Panc1 (cell line): Measurements from ENCODE around the gene UTS2R. TPM values are rescaled to one million over a fixed set of nuclear protein-coding genes. Genes with fewer than 3 reads are reported as not detected.

Source experiments
- ATAC-seq: fragments of 200-7000 bp; cut with Tn5 transposase; 2 replicates; pipeline ENCODE4 v1.9.1; 2020; ENCODE audit warnings: mild to moderate bottlenecking, moderate library complexity
- BruUV-seq: library from RNA; stranded (reverse); fragments of 400-500 nt; replicated peaks from 2 replicates; lab custom pipeline; 2021; lab: Mats Ljungman, UMichigan
- CTCF ChIA-PET: fragments of 300-600 bp; sonication (Branson Sonifier 250); formaldehyde crosslinking; loops from one replicate; lab custom pipeline; 2022; ENCODE audit warnings: antibody characterized with exemption; lab: Charles Lee
- POLR2A ChIA-PET: fragments of 300-600 bp; sonication (Branson Sonifier 250); formaldehyde crosslinking; loops from one replicate; lab custom pipeline; 2022; ENCODE audit warnings: antibody characterized with exemption; lab: Charles Lee
- DNase-seq: peaks from one replicate; pipeline ENCODE4 v3.0.0-alpha.2; 2010; ENCODE audit warnings: low read depth, low spot score
- H3K27ac ChIP-seq: 2 replicates; pipeline ENCODE4 v1.5.1; 2011; ENCODE audit warnings: mild to moderate bottlenecking, low read length, inconsistent platforms
- H3K27me3 ChIP-seq: fragments of 200-500 bp; sonication (Bioruptor generic); 2 replicates; pipeline ENCODE4 v1.6.0; 2014; ENCODE audit warnings: low read length, inconsistent platforms; ENCODE audit not compliant: control insufficient read depth, insufficient read depth
- H3K36me3 ChIP-seq: fragments of 200-500 bp; sonication (Bioruptor generic); 2 replicates; pipeline ENCODE4 v1.5.1; 2014; ENCODE audit warnings: inconsistent platforms, mild to moderate bottlenecking, low read length, moderate library complexity; ENCODE audit not compliant: control insufficient read depth, insufficient read depth
- H3K4me1 ChIP-seq: 2 replicates; pipeline ENCODE4 v1.5.1; 2011; ENCODE audit warnings: inconsistent platforms, mild to moderate bottlenecking, low read length, moderate library complexity; ENCODE audit not compliant: control insufficient read depth, insufficient read depth
- H3K4me3 ChIP-seq, 2 experiments: 2 replicates each; pipeline ENCODE4 v1.5.1; 2011 to 2012; ENCODE audit warnings: low read depth in 2 of 2, low read length in 2 of 2, mild to moderate bottlenecking in 2 of 2, inconsistent platforms in 1 of 2, moderate library complexity in 1 of 2
- H3K9me3 ChIP-seq: fragments of 200-500 bp; sonication (Bioruptor generic); 2 replicates; pipeline ENCODE4 v1.5.1; 2014; ENCODE audit warnings: low read depth, mild to moderate bottlenecking, inconsistent platforms, low read length, moderate library complexity; ENCODE audit not compliant: control insufficient read depth, insufficient read depth
- POLR2AphosphoS5 ChIP-seq: IDR thresholded peaks from 2 replicates; pipeline ENCODE4 v1.6.1; 2012; ENCODE audit warnings: mild to moderate bottlenecking, low read depth, low read length, moderate library complexity
- SIN3A ChIP-seq: IDR thresholded peaks from 2 replicates; pipeline ENCODE4 v1.6.1; 2012; ENCODE audit warnings: low read depth, mild to moderate bottlenecking, low read length, moderate library complexity, borderline replicate concordance; ENCODE audit not compliant: insufficient read depth
- TCF7L2 ChIP-seq: IDR thresholded peaks from 2 replicates; pipeline ENCODE4 v1.6.1; 2011; ENCODE audit warnings: mild to moderate bottlenecking, low read depth, low read length, inconsistent platforms
- in situ Hi-C: cut with HindIII; loops from 2 replicates; pipeline ENCODE4 v1.10.0; 2016; ENCODE audit warnings: low sequenced_read_pairs, low pct_unique_long_range_greater_than_20kb
- intact Hi-C: fragments of 100-400 bp; cut with micrococcal nuclease; formaldehyde crosslinking; loops from one replicate; pipeline ENCODE4 v1.10.0; 2022; ENCODE audit not compliant: unreplicated experiment
- total RNA-seq: library from RNA; stranded (reverse); gene quantifications from one replicate; pipeline ENCODE4 v1.2.1, GENCODE V29; 2021; ENCODE audit not compliant: unreplicated experiment
- TF ChIP-seq, protein P1 (sequence below), 2 experiments: IDR thresholded peaks; 2 replicates each; pipeline ENCODE4 v1.6.1; 2011 to 2012; ENCODE audit warnings: low read depth in 2 of 2, control low read depth in 1 of 2, low read length in 1 of 2, mild to moderate bottlenecking in 1 of 2, moderate library complexity in 1 of 2; ENCODE audit not compliant: insufficient read depth in 1 of 2
- TF ChIP-seq, protein P2 (sequence below): fragments of 450-650 bp; IDR thresholded peaks from 2 replicates; pipeline ENCODE4 v1.5.1; 2017; ENCODE audit warnings: mild to moderate bottlenecking

The UTS2R gene
- total RNA-seq, 1 experiment from 2014 or later, result 0.39 TPM

GRCh38 chr17:82369211-82369610, 2.4 kb upstream of the UTS2R start:
- BruUV-seq, result no TSS peak

GRCh38 chr17:82370471-82371332, 863 bp upstream of the UTS2R start:
- in situ Hi-C loops (no loop called here), intact Hi-C loops (no loop called here)
- Histone ChIP-seq H3K27me3 (no peaks in the 10 kb centered on the region), H3K27ac (no peak overlapping the region), H3K36me3 (no peaks in the 10 kb centered on the region), H3K4me3 (peak overlapping the region in 1 of 2 experiments; percentile 13; a peak in 1 of 4 replicates), H3K4me1 (no peaks in the 10 kb centered on the region), H3K9me3 (no peaks in the 10 kb centered on the region)
- POLR2A ChIA-PET, result no interaction called here
- no TSS peak for BruUV-seq
- TF ChIP-seq, protein P1, sequence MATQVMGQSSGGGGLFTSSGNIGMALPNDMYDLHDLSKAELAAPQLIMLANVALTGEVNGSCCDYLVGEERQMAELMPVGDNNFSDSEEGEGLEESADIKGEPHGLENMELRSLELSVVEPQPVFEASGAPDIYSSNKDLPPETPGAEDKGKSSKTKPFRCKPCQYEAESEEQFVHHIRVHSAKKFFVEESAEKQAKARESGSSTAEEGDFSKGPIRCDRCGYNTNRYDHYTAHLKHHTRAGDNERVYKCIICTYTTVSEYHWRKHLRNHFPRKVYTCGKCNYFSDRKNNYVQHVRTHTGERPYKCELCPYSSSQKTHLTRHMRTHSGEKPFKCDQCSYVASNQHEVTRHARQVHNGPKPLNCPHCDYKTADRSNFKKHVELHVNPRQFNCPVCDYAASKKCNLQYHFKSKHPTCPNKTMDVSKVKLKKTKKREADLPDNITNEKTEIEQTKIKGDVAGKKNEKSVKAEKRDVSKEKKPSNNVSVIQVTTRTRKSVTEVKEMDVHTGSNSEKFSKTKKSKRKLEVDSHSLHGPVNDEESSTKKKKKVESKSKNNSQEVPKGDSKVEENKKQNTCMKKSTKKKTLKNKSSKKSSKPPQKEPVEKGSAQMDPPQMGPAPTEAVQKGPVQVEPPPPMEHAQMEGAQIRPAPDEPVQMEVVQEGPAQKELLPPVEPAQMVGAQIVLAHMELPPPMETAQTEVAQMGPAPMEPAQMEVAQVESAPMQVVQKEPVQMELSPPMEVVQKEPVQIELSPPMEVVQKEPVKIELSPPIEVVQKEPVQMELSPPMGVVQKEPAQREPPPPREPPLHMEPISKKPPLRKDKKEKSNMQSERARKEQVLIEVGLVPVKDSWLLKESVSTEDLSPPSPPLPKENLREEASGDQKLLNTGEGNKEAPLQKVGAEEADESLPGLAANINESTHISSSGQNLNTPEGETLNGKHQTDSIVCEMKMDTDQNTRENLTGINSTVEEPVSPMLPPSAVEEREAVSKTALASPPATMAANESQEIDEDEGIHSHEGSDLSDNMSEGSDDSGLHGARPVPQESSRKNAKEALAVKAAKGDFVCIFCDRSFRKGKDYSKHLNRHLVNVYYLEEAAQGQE (IDR thresholded peaks at IDR 0.05; ENCODE audit: insufficient read depth in 1 of 2, low read depth in 2 of 2, low read length in 1 of 2), result no peak
- no peak for TF ChIP-seq TCF7L2
- TF ChIP-seq, protein P2, sequence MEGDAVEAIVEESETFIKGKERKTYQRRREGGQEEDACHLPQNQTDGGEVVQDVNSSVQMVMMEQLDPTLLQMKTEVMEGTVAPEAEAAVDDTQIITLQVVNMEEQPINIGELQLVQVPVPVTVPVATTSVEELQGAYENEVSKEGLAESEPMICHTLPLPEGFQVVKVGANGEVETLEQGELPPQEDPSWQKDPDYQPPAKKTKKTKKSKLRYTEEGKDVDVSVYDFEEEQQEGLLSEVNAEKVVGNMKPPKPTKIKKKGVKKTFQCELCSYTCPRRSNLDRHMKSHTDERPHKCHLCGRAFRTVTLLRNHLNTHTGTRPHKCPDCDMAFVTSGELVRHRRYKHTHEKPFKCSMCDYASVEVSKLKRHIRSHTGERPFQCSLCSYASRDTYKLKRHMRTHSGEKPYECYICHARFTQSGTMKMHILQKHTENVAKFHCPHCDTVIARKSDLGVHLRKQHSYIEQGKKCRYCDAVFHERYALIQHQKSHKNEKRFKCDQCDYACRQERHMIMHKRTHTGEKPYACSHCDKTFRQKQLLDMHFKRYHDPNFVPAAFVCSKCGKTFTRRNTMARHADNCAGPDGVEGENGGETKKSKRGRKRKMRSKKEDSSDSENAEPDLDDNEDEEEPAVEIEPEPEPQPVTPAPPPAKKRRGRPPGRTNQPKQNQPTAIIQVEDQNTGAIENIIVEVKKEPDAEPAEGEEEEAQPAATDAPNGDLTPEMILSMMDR, result no peak
- no peak for TF ChIP-seq POLR2AphosphoS5
- no peak for TF ChIP-seq SIN3A
- DNase-seq (no peak), ATAC-seq (no peak)
- CTCF ChIA-PET, result interaction anchor here (0.6 kb wide), 2 partner anchors 40 to 53 kb away, joined by 4 to 5 read pairs; no protein-coding TSS in a partner anchor

More at GRCh38 chr17:82369211-82369610, 2.4 kb upstream of the UTS2R start:
- ChIA-PET POLR2A (no interaction called here), CTCF (no interaction called here)
- TF ChIP-seq, protein P2, result no peak
- TF ChIP-seq, protein P1 (IDR thresholded peaks at IDR 0.05; ENCODE audit: insufficient read depth in 1 of 2, low read depth in 2 of 2, low read length in 1 of 2), result no peak
- TF ChIP-seq SIN3A, result no peak
- in situ Hi-C loops (no loop called here), intact Hi-C loops (no loop called here)
- no peak for ATAC-seq
- H3K4me3 ChIP-seq, result no peak overlapping the region
- no peak for DNase-seq
- H3K9me3 ChIP-seq, result no peaks in the 10 kb centered on the region
- H3K27ac ChIP-seq, result no peak overlapping the region
- no peaks in the 10 kb centered on the region for H3K36me3 ChIP-seq
- H3K4me1 ChIP-seq, result no peaks in the 10 kb centered on the region
- H3K27me3 ChIP-seq, result no peaks in the 10 kb centered on the region
